Anterior cingulate cortex (tissue), 58 donors: Measurements from ENCODE around the gene FUBP1.
"Not testable (repeated sequence)": the region's sequence is repeated elsewhere in the genome, so short reads cannot be mapped to it uniquely, and the experiment has no call there.

ENCODE experiments used
- DNase-seq, 58 donors: peaks; one replicate each; lab custom pipeline; 2025; lab: John Stamatoyannopoulos, UW

The FUBP1 gene

GRCh38 chr1:77989744-77990143 is 10.9 kb upstream of the FUBP1 start:
- DNase-seq = no peak

- DNase-seq = no peak
These were observed 9.0 kb upstream of the FUBP1 start for GRCh38 chr1:77987919-77988318.

GRCh38 chr1:77986810-77987209 is 7.9 kb upstream of the FUBP1 start:
- DNase-seq = no peak

GRCh38 chr1:77984629-77985028 is 5.8 kb upstream of the FUBP1 start:
- no peak for DNase-seq

- no peak for DNase-seq
These were observed 5.1 kb upstream of the FUBP1 start for GRCh38 chr1:77983997-77984355.

- DNase-seq = not testable (repeated sequence)
These were observed 4.6 kb upstream of the FUBP1 start for GRCh38 chr1:77983352-77983996.

GRCh38 chr1:77978293-77978968 is 441 bp downstream of the FUBP1 start:
- DNase-seq = peak in 49 of 58 donors; percentile 1 to 88 (median 38)

- no peak for DNase-seq
These were observed 931 bp downstream of the FUBP1 start for GRCh38 chr1:77977989-77978292.

- DNase-seq = no peak
These were observed 2.3 kb downstream of the FUBP1 start for GRCh38 chr1:77976433-77977076.

- no peak for DNase-seq
These were observed 3.0 kb downstream of the FUBP1 start for GRCh38 chr1:77975907-77976306.

GRCh38 chr1:77975386-77975785 is 3.5 kb downstream of the FUBP1 start:
- no peak for DNase-seq

- DNase-seq = no peak
These were observed 6.8 kb downstream of the FUBP1 start for GRCh38 chr1:77972080-77972479.

- DNase-seq = no peak
These were observed 8.7 kb downstream of the FUBP1 start for GRCh38 chr1:77970192-77970591.

GRCh38 chr1:77966291-77966690 is 12.6 kb downstream of the FUBP1 start:
- no peak for DNase-seq

- no peak for DNase-seq
These were observed 17.5 kb downstream of the FUBP1 start for GRCh38 chr1:77961392-77961791.

GRCh38 chr1:77958850-77959249 is 20.0 kb downstream of the FUBP1 start:
- DNase-seq = no peak

GRCh38 chr1:77958391-77958790 is 20.5 kb downstream of the FUBP1 start:
- no peak for DNase-seq

- no peak for DNase-seq
These were observed 22.4 kb downstream of the FUBP1 start for GRCh38 chr1:77956464-77956863.

- DNase-seq = no peak
These were observed 23.2 kb downstream of the FUBP1 start for GRCh38 chr1:77955709-77956108.

GRCh38 chr1:77954521-77954920 is 24.4 kb downstream of the FUBP1 start:
- no peak for DNase-seq

GRCh38 chr1:77953907-77954306 is 25.0 kb downstream of the FUBP1 start:
- no peak for DNase-seq

GRCh38 chr1:77951328-77951727 is 27.5 kb downstream of the FUBP1 start:
- no peak for DNase-seq
